Measurements from ENCODE around the gene RETSAT.
"Not testable (repeated sequence)": the region's sequence is repeated elsewhere in the genome, so short reads cannot be mapped to it uniquely, and the experiment has no call there.

The RETSAT gene

DNA sequence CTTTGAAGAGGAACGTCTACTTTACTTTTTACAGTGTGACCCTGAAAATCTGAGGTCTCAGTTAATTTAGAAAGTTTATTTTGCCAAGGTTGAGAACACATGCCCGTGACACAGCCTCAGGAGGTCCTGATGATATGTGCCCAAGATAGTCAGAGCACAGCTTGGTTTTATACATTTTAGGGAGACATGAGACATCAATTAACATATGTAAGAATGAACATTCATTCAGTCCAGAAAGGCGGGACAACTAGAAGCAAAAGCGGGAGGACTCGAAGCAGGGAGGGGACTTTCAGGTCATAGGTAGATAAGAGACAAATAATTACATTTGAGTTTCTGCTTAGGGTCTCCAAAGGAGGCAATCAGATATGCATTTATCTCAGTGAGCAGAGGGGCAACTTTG lies 23.9 kb upstream of the RETSAT start:
- no peak for DNase-seq (ENCODE audit: low spot score)

DNA sequence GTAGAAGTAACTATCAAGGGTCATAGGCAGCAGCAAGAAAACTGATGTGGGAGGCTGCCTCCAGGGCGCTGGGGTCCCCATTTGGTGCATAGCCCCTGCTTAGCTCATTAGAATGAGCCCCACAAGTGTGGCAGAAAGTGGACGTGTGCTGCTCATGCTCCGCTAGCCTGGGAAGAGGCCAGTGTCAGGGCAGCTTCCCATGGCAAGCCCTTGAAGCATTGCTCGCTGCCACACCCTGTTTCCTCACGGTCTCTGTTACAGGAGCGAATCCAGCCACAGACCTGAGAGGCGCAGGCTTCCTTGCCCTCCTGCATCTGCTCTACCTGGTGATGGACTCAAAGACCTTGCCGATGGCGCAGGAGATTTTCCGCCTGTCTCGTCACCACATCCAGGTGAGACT lies 22.8 kb upstream of the RETSAT start:
- DNase-seq (ENCODE audit: low spot score) = no peak

DNA sequence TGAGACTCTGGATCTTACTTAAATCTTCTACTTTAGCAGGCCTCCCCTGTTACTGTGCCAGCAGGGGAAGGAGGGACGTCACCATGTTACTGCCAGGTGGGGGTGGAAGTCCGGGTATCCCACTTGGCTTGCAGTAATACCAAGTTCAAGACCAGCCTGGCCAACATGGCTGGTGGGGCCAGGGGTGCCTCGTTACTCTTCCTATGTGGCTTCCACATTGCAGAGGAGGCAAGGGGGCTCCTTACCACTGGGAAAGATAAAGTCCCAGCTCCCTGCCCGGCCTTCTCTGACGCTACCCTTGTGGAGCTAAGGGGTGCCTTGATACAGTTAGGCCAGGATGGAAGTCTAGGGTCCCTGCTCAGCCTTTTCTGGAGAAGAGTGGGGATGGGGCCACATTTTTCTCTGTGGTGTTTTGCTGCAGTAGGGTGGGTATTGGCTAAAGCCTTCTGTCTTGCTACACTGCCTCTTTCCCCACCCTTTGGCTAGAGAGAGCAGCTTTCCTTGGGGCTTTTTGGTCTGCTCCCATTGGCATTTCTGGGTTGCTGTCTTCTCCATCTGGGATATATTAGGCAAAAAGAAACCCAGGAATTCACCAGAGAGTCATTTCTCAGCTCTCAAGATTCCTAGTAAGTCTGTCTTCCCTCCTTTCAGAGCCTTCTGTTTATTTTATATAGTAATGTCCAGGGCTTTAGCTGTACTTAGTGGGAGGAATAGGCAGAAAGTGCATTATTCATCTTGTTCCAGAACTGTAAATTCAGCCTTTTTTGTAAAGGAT lies 22.1 kb upstream of the RETSAT start:
- no peak for DNase-seq (ENCODE audit: low spot score)

DNA sequence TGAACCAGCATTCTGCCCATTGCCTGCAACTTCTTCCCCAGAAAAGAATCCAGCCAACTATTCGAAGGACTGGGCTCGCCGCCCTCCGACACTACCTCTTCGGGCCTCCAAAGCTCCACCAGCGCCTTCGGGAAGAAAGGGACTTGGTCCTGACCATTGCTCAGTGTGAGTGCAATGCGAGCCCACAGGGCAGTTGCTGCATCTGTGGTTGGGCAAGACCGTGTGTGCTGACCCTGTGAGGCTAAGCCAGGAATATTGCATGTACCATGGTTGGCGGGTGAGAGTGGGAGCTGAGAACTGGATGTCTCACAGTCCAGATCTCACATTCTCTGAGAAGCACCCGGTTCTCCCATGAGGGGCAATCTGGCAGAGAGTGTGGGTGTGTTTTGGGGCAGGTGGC lies 16.7 kb upstream of the RETSAT start:
- DNase-seq (ENCODE audit: low spot score) = no peak

DNA sequence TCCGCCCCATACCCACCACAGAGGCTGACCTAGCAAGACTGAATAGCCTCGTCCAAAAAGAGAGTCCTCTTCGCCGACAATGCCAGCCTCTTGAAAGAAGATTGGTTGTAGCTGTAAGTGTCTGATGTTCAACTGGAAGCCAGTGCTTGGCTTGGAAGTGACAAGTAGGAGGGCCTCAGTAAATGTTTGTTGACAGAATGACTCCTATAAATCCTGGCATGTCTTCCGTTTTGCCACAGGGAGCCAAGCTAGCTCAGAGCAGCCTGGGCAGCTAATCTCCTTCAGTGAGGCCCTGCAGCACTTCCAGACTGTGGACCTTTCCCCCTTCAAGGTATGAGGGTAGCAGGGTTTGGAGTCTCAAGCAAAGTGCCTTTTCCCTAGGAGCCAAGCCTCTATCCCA lies 15.2 kb upstream of the RETSAT start:
- DNase-seq (ENCODE audit: low spot score) = no peak

DNA sequence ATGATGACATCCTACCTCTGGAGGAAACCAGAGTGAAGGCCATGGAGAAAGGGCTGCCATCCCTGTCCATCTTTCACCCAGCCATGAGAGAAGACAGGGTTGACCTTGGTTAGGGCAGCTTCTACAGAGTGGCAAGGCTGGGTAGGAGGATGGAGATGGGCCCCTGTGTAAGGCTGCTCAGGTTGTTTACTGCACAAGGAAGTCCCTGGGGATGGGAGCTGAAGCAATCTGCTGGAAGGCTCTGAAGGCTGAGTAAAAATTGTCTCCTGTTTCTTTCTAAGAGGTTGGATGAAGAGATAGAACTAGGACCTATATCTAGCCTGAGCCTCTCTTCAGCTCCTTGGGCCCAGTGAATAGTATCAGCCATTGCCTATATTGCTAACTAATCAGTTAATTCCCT lies 14.6 kb upstream of the RETSAT start:
- no peak for DNase-seq (ENCODE audit: low spot score)

DNA sequence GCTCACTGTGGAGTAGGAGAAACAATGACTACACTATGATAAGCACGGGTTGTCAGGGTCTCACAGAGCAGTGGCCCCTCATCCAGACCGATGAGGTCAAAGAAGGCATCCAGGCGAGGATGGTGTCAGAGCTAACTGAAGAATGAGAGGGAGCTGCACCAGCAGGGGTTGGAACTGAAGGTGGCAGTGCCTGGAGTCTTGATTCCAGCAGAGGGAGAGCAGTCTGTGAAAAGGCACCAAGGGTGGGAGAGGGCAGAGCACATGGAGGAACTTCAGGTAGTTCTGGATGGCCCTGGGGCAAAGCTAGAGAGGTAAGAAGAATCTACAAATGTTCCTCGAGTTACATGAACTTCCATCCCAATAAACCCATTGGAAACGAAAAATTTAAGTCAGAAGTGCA lies 12.9 kb upstream of the RETSAT start:
- no peak for DNase-seq (ENCODE audit: low spot score)

DNA sequence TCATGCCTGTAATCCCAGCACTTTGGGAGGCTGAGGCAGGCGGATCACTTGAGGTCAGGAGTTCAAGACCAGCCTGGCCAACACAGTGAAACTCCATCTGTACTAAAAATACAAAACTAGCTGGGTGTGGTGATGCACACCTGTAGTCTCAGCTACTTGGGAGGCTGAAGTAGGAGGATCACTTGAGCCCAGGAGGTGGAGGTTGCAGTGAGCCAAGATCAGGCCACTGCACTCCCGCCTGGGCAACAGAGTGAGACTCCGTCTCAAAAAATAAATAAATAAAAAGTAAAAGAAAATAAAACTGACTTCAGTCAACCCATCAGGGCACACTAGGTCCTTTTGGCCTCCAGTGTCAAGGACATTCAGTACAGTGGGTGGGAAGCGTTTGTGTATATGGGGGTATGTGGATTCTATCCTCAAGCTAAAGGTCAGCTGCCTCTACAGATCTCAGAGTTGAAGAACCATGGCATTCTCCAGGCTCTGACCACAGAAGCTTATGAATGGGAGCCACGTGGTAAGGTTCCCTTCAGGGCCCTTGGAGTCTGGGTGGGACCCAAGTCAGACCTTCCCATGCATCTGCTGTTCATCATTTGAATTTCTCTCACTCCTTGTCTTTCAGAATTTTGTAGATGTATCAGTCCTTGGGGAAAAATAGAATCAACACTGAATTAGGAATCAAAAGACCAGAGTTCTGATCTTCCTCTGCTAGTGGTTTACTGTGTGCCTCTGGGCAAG lies 8.5 kb upstream of the RETSAT start:
- DNase-seq (ENCODE audit: low spot score) = not testable (repeated sequence)

DNA sequence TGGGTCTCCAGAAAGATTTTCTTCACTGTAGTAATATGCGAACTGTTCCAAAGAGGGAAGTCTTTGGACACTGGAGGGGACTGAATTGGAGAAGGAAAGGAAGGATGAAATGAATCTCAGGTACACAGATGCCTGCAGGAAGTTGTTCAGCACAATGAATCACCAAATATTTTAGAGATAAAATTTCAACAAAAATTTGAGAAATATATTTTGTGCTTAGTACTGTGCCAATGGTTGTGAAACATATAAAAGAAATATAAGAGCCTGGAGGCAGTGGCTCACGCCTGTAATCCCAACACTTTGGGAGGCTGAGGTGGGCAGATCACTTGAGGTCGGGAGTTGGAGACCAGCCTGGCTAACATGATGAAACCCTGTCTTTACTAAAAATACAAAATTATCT lies 3.4 kb upstream of the RETSAT start:
- DNase-seq (ENCODE audit: low spot score) = no peak

DNA sequence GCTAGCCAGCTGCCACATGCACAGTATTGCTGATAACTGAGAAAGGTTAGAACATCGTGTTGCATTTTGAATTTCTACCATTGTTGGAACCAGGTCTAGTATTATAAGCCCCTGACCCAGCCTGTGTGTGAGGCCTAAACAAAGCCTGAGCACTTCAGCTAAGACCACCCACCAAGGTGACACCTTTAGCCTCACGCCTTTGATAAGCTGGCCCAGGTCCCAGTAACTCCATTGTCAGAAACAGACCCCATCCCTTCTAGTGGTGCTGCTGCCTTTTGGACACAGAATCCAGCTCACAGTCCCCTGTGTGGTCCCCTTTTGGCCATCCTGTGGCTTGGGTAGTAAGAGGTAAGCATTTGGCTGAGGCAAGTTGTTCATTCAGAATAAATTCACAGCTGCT lies 1.9 kb upstream of the RETSAT start:
- no peak for DNase-seq (ENCODE audit: low spot score)

DNA sequence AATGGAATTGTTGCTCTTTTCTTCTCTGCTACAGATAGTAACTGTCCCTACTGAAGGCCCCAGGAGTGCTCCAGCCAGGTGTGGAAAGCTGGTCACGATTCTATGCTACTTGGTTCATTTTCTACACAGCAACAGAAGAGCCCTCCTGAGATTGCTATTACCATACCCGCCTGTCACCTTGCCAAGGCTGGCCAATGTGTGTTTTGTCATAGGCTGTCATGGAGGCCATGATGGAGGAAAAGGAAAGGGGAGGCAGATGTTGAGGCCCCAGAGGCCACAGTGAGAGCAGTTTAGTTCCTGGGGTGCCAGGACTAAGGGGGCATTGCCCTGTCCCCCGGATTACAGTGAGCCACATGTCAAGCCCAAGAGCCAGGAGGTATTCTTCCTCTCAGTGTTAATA lies 1.2 kb upstream of the RETSAT start:
- DNase-seq (ENCODE audit: low spot score) = no peak

DNA sequence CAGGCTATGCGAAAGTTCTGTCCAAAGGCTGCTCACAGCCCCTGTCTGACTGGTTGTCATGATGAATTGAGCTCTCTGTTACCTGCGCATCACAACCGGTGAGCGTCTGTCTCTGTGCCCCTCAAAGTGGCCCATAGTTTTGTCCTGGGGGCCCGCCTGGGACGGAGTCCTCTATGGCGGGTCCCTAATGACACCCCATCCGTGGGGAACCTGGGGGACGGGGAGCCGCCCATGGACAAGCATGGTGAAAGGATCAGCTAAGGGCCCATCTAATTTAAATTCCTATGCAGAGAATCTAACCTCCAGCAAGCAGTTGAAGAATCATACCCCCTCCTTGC lies 714 bp upstream of the RETSAT start:
- DNase-seq (ENCODE audit: low spot score) = no peak

DNA sequence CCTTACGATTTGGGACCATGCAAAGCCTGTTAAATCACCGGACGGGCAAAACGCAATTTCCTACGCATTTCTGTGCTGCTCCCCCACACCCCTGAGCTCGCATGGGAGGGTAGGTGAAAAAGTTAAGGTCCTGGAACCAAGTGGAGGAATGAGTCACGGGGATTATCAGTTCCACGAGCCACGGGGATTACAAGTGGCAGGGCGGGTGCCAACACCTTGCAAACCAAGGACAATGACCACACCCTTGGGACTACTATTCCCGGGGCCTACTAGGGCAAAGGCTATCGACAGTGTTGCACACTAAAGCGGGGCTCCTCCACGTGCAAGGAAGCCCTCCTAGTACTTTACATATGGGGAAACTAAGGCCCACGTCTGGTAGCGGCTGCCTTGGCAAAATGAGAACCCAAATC lies 447 bp downstream of the RETSAT start:
- DNase-seq (ENCODE audit: low spot score) = peak; percentile 88

DNA sequence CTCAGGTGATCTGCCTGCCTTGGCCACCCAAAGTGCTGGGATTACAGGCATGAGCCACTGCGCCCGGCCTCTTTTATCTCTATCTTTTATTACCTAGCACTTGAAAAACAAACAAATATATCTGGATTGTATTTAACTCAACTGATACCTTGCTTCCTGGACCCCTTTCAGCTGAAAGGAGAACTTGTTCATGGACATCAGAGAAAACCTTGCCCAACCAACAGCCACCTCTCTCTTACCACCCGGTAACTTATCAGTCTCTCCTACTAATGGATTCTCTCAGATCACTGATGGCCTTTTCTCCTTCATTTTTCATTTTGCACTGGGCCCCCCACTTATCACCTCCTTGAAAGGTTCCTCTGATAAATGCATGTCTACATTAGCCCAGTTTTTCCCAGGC lies 6.7 kb downstream of the RETSAT start:
- no peak for DNase-seq (ENCODE audit: low spot score)

DNA sequence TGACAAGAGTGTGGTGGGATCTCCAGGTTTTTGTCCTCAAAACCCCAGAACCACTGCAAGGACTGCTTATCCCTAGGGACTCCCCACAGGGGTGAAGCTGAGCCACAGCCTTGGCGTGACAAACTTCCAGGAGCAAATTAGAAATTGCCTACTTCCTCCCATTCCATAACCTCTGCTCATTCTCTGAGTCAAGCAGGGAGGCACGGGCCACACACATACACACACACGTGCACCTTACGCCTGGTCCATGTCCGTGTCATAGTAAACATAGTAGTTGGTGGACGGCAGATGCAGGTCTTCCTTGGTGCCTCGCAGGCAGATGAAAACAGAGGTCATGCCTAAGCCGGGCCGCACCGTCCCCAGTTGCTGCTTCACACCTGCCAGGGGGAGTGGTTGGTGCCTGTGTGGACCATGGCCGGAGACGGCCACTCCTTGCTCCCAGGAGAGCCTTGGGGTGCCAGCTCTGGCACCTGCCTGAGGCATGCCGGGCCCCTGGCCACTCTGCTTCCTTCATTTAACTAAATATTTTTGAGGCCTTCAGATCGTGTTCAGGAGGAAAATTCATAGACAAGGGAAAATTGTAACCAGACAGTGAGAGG lies 9.9 kb downstream of the RETSAT start:
- no peak for DNase-seq (ENCODE audit: low spot score)

DNA sequence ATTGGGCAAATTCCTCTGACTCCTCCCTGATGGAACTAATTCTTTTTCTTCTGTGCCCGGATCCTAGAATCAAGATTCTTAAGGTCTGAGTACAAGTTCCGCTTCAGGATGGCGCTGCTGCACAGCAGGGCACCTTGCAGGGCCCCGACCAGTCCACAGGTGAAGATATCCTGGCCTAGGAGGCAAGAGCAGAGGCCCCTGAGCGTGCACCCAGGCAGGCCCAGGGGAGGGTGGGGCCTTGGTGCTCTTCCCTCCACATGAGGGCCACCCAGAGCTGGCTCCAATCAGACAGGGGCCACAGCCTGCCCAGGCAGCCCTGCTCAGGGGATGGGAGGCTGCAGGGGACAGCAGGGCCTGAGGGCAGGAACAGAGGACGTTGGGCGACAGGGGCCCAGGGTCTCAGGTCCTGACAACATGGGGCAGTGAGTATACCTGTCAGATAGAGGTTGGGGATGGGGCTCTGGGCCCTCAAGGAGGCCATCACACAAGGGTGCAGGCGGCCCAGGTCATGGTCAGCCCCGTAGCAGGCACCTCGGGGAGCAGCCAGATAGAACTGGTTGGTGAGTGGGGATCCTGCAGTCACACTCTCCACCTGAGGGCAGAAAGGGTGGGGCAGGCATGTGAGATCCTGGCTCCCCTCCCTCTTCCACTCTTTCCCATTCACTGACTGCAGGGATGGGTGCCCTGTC lies 11.0 kb downstream of the RETSAT start:
- not testable (repeated sequence) for DNase-seq (ENCODE audit: low spot score)

DNA sequence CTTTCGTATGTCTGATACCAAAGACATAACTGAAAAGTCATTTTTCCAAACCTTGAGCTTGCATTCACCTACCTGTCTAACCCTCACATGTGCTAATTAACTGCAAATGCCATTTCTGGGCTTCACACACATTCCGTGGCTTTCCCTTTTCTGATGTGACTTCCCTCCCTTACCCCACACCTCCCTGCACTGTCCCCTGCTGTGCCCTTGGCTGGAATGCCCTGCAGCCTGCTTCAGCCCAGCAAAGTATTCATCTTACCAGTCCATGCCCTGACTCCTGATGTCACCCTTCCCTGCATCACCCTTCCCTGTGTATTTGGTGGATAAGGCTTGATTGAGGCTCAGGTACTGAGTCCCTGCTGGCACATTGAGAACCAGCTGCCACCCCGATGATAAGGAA lies 12.2 kb downstream of the RETSAT start:
- DNase-seq (ENCODE audit: low spot score) = no peak

DNA sequence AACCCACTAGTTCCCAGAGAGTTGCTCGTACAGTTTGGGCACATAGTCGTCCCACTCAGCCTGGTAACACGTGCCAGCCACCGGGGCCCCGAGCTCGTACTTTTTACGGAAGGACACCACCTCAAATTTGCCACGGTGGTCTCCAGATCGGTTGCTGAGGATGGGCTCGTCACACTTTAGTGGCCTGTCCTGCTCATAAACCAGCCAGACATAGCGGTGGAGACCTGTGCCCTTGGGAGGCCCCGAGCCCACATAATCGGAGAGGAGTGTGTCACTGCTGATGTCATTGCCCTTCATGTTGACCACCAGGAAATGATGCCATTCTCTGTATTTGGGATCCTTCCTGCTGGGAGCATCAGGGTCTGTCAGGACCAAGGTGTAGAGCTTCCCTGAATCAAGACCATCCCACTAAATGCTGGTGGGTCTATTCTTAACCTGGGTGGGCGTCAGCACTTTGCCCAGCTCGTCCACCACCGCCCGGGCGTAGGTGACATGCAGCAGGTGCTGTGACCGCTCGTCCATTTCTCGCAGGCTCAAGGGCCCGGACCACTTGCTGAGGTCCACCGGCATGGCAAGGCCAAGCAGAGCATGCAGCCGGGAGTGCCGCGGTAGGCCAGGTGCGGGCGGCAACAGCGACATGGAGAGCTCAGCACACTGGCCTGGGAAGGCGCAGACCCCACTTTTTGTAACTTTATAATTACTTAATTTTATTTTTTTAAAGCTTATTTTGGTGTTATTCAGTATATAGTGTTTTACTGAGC lies 12.9 kb downstream of the RETSAT start:
- no peak for DNase-seq (ENCODE audit: low spot score)

DNA sequence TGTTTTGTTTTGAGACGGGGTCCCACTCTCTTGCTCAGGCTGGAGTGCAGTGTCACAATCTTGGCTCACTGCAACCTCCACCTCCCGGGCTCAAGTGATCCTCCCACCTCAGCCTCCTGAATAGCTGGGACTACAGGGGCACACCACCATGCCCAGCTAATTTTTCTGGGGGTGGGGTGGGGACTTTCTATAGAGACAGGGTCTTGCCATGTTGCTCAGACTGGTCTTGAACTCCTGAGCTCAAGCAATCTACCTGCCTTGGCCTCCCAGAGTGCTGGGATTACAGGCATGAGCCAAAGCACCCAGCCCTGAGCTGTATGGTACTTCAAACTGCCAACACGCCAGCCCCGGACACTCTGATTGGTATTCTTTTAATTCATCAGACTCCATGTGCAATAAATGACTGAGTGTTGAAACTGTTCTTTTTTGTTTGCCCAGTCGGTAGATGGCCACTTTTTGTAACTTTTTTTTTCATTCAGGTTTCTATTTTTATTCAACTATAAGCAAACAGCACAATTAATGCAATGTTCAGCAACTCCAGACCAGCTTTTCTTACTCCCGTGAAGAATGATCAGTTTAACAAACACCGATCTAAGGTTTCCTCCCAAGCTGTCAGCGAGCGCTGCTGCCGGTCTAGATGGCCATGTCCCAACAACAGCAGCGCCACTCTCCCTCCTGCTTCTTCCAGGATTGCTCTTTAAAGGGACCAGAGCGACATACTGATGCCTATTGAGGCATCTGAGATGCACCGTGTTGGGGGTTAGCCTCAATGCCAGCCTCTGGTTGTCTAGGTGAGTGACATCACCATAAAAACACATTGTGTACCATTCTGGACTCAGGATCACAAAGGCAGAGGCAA lies 14.1 kb downstream of the RETSAT start:
- no peak for DNase-seq (ENCODE audit: low spot score)

DNA sequence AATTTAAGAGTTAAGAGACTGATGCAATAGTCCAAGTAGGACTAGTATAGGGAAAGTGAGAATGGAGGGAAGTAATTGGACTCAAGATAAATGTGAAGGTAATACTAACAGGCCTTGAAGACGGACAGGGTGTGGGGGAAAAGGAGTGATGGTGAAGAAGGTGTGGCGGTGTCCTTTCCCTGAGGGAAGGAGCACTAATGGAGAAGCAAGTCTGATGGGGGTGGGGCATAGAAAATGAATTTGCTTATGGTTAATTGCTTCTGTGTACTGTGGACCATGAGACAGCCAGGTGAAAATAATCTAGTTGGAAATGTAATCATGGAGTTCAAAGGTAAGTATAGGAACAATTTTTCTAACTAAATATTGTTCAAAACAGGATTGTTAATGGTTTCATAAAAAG lies 19.4 kb downstream of the RETSAT start:
- DNase-seq (ENCODE audit: low spot score) = no peak

DNA sequence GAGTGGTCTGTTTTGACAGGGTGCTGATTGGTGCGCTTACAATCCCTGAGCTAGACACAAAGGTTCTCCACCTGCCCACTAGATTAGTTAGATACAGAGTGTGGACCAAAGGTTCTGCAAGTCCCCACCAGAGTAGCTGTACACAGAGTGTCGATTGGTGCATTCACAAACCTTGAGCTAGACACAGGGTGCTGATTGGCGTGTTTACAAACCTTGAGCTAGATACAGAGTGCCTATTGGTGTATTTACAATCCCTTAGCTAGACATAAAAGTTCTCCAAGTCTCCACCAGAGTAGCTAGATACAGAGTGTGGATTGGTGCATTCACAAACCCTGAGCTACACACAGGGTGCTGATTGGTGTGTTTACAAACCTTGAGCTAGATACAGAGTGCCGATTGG lies 20.5 kb downstream of the RETSAT start:
- DNase-seq (ENCODE audit: low spot score) = not testable (repeated sequence)

Data from LoVo (cell line).